ENCODE measurements around the gene RASGRF1. TPM values are rescaled to one million over a fixed set of nuclear protein-coding genes. Genes with fewer than 3 reads are reported as not detected.
A peak's percentile ranks its signal among the peaks of the same experiment; 100 is the strongest.

Gene RASGRF1
- total RNA-seq, 2 experiments from 2014 or later: not detected

GRCh38 chr15:78955355-78955754, 135.2 kb downstream of the RASGRF1 start:
- no peak overlapping the region for H3K4me3 Mint-ChIP-seq
- no peak overlapping the region for H3K27ac Mint-ChIP-seq
- ATAC-seq (ENCODE audit: poor library complexity): no peak

GRCh38 chr15:78951841-78952238, 138.7 kb downstream of the RASGRF1 start:
- Mint-ChIP-seq H3K27me3 (no peaks in the 10 kb centered on the region), H3K4me1 (ENCODE audit: low read depth) (peaks cover 9% of the 10 kb centered on the region), H3K27ac (peak overlapping the region; percentile 40), H3K36me3 (ENCODE audit: low read depth) (no peaks in the 10 kb centered on the region), H3K9me3 (no peaks in the 10 kb centered on the region), H3K4me3 (no peak overlapping the region)
- Histone ChIP-seq H3K27ac (ENCODE audit: low read depth in 1 of 2, low read length in 2 of 2) (no peak overlapping the region), H3K4me3 (ENCODE audit: low read length) (no peak overlapping the region), H3K4me1 (ENCODE audit: insufficient read depth, low read length) (peaks cover 7% of the 10 kb centered on the region), H3K36me3 (ENCODE audit: insufficient read depth, low read length) (no peaks in the 10 kb centered on the region), H3K27me3 (ENCODE audit: control insufficient read depth in 1 of 2, insufficient read depth in 2 of 2, low read length in 2 of 2) (no peaks in the 10 kb centered on the region), H3K9me3 (ENCODE audit: control insufficient read depth in 1 of 2, insufficient read depth in 1 of 2, low read length in 2 of 2) (no peaks in the 10 kb centered on the region)
- DNase-seq: no peak
- ChIA-PET CTCF (no interaction called here), POLR2A (no interaction called here)
- ATAC-seq (ENCODE audit: poor library complexity): no peak
- no peak for TF ChIP-seq CTCF (IDR thresholded peaks at IDR 0.05)
- intact Hi-C loops (cut with DNase I, micrococcal nuclease): no loop called here

More at GRCh38 chr15:78955355-78955754, 135.2 kb downstream of the RASGRF1 start:
- POLR2A ChIA-PET: no interaction called here
- no peak for DNase-seq
- intact Hi-C loops (cut with DNase I, micrococcal nuclease): no loop called here
- Histone ChIP-seq H3K9me3 (ENCODE audit: control insufficient read depth in 1 of 2, insufficient read depth in 1 of 2, low read length in 2 of 2) (peaks cover 0 to 3% of the 10 kb centered on the region in 2 experiments), H3K27me3 (ENCODE audit: control insufficient read depth in 1 of 2, insufficient read depth in 2 of 2, low read length in 2 of 2) (no peaks in the 10 kb centered on the region), H3K4me3 (ENCODE audit: low read length) (no peak overlapping the region), H3K27ac (ENCODE audit: low read depth in 1 of 2, low read length in 2 of 2) (no peak overlapping the region), H3K4me1 (ENCODE audit: insufficient read depth, low read length) (peaks cover 7% of the 10 kb centered on the region), H3K36me3 (ENCODE audit: insufficient read depth, low read length) (no peaks in the 10 kb centered on the region)
- H3K36me3 Mint-ChIP-seq (ENCODE audit: low read depth): no peaks in the 10 kb centered on the region
- CTCF ChIA-PET: no interaction called here
- no peaks in the 10 kb centered on the region for H3K27me3 Mint-ChIP-seq
- no peaks in the 10 kb centered on the region for H3K9me3 Mint-ChIP-seq
- TF ChIP-seq CTCF (IDR thresholded peaks at IDR 0.05): no peak
- peaks cover 9% of the 10 kb centered on the region for H3K4me1 Mint-ChIP-seq (ENCODE audit: low read depth)

GRCh38 chr15:78950902-78951840, 139.4 kb downstream of the RASGRF1 start:
- peak; percentile 39 for ATAC-seq (ENCODE audit: poor library complexity)

More at GRCh38 chr15:78950902-78951840, 139.4 kb downstream of the RASGRF1 start:
- Histone ChIP-seq H3K9me3 (ENCODE audit: control insufficient read depth in 1 of 2, insufficient read depth in 1 of 2, low read length in 2 of 2) (no peaks in the 10 kb centered on the region), H3K36me3 (ENCODE audit: insufficient read depth, low read length) (no peaks in the 10 kb centered on the region), H3K4me1 (ENCODE audit: insufficient read depth, low read length) (peaks cover 7% of the 10 kb centered on the region), H3K4me3 (ENCODE audit: low read length) (no peak overlapping the region), H3K27me3 (ENCODE audit: control insufficient read depth in 1 of 2, insufficient read depth in 2 of 2, low read length in 2 of 2) (no peaks in the 10 kb centered on the region), H3K27ac (ENCODE audit: low read depth in 1 of 2, low read length in 2 of 2) (no peak overlapping the region)
- POLR2A ChIA-PET: no interaction called here
- intact Hi-C loops (cut with DNase I, micrococcal nuclease): no loop called here
- H3K4me1 Mint-ChIP-seq (ENCODE audit: low read depth): peaks cover 9% of the 10 kb centered on the region
- no peak for DNase-seq
- no peaks in the 10 kb centered on the region for H3K9me3 Mint-ChIP-seq
- H3K4me3 Mint-ChIP-seq: no peak overlapping the region
- H3K27me3 Mint-ChIP-seq: no peaks in the 10 kb centered on the region
- TF ChIP-seq CTCF (IDR thresholded peaks at IDR 0.05): no peak
- H3K36me3 Mint-ChIP-seq (ENCODE audit: low read depth): no peaks in the 10 kb centered on the region
- H3K27ac Mint-ChIP-seq: peak overlapping the region; percentile 40
- CTCF ChIA-PET: no interaction called here
